ENCODE measurements around the gene ZDHHC14.

Gene ZDHHC14

DNA sequence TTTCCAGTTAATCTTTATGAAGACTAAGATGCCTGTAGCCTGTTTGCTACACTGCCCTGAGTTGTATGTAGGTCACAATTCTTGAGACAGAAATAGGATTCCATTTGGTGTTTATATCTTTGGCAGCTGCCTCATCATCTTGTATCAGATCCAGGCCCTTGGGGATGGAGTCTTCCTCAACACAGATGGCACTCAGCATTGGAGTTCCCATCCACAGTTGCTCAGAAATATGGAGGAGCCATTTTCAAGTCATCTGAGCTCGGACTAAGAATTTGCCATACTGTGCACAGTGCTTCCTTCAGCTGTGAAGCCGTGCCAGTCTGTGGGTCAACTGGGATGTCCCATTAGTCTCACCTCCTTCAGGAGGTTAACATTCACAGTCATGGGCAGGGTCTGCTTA lies 156.6 kb downstream of the ZDHHC14 start:
- no peak for DNase-seq

DNA sequence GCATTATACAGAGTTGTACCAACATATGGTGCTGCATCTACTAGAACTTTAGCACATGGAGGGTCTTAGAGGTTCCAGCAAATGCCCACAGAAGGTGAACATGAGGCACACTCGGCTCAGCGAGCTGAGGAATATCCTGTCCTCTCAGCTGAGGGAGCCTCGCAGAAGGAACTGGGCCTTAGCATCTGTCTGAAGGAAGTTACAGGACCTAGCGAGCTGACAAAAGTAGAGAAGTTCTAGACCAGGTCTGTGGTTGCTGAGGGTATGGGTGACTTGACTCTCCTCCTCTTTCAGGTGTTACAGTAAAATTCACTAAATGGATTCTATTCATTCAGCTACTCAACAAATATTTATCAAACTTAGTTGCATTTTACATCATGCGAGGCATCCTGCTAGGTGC lies 157.2 kb downstream of the ZDHHC14 start:
- no peak for DNase-seq

- DNase-seq: no peak
Measured at GRCh38 chr6:157538698-157539097, 157.7 kb downstream of the ZDHHC14 start.

DNA sequence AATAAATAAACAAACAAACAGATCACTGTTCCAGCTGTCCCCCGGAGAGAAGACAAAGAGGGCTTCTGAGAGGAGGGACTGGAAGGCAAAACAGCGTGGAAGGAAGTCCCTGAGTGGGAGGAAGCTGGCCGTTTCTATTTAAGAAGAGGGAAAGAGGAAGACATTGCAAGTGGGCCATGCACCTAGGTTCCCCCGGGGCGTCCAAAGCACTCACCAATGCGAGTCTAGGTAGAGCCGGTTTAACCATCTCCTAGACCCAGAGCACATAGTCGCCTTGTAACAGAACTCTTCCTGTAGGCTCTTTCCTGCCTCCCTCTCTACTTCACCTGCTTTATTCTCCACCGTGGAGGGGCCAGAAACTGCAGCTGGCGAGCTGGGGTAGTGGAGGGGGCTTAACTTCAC lies 158.4 kb downstream of the ZDHHC14 start:
- no peak for DNase-seq

- no peak for DNase-seq
Measured at GRCh38 chr6:157539900-157540752, 159.1 kb downstream of the ZDHHC14 start.

DNA sequence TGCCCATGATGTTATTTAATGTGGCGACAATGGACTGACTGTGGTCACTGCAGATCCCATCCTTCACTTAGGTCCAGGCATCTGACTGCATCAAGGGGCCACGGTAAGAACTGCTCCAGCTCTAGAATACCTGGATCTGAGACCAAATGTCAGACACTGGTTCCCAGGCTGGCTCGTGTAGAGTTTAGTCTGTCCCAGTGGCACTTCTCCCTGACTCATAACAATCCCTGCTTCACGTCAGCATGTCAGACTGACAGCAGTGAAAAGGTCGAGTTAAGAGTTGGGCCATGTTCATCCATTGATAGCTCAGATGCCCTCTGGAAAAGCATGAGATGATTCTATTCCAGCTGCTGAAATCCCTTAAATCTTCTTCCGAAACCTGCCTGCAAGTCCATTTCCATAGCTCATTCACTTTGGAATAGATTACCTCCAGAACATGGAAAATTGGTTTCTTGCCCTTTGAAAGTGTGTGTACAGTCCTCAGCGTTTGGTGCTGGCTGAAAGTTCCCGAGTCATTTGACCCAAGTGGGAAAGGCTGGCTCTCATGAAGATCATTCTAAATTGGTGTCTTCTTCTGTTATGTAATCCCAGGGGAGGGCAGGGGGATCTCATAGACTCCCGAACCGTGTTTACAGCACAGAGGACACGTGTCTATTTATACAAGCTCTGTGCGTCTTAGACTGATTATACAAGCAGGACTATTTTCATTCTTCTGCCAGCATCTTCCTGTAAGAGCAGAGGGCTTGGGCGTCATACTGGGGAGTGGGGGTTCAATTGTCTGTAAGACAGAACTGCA lies 160.8 kb downstream of the ZDHHC14 start:
- DNase-seq: no peak

GRCh38 chr6:157542414-157543160 lies 161.6 kb downstream of the ZDHHC14 start:
- no peak for DNase-seq

DNA sequence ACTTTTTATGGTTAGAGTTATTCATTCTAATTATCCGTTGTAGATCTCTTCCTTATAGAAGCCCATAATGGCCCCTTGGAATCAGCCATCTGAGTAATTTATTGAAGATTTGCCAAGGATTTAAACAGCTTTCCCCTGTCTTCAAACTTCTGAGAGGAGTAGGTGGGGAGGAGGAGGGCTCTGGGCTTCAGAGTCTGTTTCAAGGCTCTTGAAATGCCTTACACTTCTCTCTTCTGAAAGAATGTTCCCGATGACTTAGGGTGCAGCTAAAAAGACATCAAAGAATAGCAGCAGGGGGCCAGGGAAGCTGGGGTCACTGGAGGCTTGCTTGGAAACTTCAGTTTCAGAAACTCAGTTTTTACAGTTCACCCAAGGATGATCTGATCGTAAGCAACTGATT lies 165.3 kb downstream of the ZDHHC14 start:
- no peak for DNase-seq

- no peak for DNase-seq
Measured at GRCh38 chr6:157547112-157547511, 166.1 kb downstream of the ZDHHC14 start.

DNA sequence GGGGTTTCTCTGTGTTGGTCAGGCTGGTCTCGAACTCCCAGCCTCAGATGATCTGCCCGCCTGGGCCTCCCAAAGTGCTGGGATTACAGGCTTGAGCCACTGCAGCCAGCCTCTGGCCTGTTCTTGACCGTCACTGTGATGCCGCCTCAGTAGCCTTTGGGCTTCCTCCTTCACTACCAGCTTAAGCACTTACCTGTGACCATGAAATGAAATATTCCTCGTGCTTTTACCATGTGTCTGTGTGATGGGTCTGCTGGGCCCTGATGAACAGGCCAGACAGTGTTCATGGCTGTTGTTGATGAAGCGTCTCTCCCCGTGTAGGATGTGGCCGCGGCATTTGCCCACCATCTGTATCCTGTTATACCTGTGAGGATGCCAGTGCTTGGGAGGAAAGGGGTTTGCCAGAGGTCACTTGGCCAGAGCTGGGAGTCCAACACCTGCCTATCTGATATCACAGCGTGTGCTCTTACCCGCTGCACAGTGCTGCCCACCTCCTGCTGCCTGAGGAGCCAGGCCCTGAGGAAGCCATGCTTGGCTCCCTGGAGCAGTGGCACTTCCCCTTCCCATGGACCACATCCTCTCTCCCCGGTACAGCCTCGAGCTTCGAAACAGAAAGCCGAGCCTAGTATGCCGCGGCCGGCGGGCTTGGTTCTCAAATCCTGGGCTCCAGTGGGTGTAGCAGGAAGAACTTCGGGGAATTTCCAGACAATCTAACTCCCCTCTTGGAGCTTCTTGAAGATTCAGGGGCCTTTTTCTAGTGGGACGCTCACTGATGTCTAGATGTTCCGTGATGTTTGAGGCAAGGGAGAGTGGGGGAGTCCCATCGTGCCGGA lies 167.9 kb downstream of the ZDHHC14 start:
- no peak for DNase-seq

GRCh38 chr6:157549468-157549745 lies 168.4 kb downstream of the ZDHHC14 start:
- DNase-seq: no peak

DNA sequence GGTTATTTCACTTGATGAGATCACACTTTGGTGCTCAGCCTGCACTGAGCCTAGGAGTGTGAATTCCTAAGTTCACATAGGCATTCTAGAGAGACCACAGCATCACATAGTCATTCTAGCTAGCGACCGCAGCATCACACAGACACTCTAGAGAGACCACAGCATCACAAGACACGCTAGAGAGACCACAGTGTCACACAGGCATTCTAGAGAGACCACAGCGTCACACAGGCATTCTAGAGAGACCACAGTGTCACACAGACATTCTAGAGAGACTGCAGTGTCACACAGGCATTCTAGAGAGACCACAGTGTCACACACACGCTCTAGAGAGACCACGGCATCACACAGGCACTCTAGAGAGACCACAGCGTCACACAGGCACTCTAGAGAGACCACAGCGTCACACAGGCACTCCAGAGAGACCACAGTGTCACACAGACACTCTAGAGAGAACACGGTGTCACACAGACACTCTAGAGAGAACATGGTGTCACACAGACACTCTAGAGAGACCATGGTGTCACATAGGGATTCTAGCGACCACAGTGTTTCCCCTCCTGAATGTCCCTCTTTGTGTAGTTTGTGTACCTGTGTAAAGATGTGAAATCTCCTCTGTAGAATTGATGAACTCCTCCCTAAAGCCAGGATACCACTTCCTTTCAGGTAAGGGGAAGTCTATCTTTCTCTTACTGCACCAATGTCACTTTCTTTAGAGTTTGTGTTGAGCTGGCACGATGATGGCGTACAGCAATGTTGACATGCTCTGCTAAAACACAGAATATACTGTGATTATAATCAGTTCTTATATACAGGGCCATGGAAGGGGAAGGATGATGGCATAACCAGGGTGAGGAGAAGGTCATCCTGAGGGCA lies 169.4 kb downstream of the ZDHHC14 start:
- no peak for DNase-seq

GRCh38 chr6:157551041-157551832 lies 170.2 kb downstream of the ZDHHC14 start:
- no peak for DNase-seq

DNA sequence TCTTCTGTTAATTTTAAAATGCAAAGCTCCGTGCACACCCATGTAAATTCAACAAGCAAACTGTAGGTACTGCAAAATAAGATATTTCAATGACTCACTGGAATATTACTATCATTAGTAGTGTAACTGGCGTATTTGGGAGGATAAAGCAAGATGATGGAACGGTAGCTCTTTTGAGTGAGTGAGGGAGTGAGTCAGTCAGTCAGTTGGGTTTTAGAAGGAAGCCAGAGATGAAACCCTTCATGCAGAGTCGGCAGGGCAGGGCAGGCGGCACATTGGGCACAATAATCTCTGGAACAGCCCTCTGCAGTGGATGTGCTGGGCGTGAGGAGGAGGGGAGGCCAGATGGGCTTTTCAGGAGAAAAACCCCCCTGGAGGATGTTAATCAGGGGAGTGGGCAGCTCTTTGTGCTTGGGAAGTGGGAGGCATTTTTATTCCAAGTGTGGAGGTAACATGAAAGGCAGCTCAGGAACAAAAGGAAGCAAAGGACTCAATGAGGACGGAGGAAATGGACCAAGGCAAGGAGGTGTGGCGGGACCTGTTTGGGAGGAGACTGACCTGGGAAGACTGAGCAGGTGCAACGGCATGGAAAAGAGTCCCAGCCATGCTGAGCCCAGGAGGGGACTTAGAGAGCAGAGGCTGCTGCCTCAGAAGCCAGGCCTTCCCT lies 171.2 kb downstream of the ZDHHC14 start:
- no peak for DNase-seq

DNA sequence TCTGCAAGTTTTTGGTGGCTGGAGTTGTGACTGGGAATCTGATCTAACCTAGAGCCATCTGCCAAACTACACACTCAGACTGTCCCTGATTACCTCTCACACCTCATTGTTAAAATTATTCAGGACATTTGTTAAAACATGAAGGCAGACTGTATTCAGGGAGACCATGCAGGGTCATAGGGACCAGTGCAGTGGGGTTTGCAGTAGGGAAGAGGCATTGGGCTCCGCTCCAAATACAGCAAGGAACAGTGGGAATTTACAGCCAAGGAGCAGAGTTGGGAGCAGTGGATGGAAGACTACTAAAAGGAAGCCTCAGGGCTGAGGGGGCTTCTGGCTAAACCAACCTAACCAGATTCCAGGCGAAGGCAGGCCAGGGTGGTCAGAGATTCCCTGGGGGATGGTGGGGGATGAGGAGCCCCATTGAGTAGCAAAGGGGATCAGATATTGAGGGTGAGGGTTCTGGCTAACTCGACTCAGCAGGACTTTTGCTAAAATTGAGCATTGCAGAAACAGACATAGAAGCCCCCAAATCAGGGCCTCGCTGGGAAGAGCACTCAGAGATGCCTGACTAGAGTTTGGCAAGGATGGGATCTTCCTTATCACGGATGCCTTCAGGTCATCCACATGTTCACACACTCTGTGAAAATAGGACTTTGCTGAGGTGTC lies 172.0 kb downstream of the ZDHHC14 start:
- no peak for DNase-seq

GRCh38 chr6:157554747-157555146 lies 173.8 kb downstream of the ZDHHC14 start:
- DNase-seq: no peak

DNA sequence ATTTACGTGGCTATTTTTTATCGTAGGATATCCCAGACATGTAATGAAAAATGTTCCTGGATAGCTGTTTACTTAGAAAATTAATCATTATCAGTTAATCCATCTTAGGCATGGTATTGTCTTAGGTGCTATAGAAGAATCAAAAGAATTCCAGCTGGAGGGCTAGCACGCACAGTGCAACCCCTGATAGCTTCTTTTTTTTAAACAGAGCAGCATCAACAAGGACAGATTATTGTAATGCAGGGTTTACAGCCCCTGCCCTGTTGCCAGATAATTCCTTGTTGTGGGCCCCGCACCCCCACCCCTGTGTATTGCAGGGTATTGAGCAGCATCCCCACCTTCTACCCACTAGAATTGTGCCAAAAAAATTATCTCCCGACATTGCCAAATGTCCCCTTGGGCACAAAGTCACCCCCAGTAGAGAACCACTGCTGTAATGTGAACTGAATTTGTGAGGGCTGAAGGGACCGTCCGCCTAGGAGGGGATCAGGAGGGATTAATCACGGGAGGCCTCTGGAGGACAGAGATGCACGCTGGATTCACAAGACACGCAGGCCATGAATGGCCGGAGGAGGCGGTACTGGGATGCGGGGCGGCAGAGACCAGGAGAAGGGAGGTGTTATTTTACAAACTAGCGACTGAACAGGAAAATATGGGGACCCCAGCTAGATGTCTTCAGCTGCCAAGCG lies 174.6 kb downstream of the ZDHHC14 start:
- DNase-seq: no peak

GRCh38 chr6:157556144-157556645 lies 175.2 kb downstream of the ZDHHC14 start:
- no peak for DNase-seq
